ENCODE results near the gene NR3C1.

GRCh38 chr5:143235423-143235822 is 168.1 kb downstream of the NR3C1 start:
- TF ChIP-seq POLR2A (IDR thresholded peaks at IDR 0.05): no peak
- TF ChIP-seq CTCF (IDR thresholded peaks at IDR 0.05): no peak
